Suprapubic skin (tissue), 3 donors: ENCODE measurements around the gene SSR4.

ENCODE experiments used
- CTCF ChIP-seq, 2 donors: fragments of 200-600 bp in 1 of 2; fragments of 450-650 bp in 1 of 2; sonication (generic) in 1 of 2; IDR thresholded peaks; one replicate each; pipeline ENCODE4 v1.5.1; 2016 to 2019; ENCODE audit warnings: antibody characterized with exemption in 2 of 2, mild to moderate bottlenecking in 1 of 2, moderate library complexity in 1 of 2
- POLR2AphosphoS5 ChIP-seq, 3 donors: sonication (generic); formaldehyde crosslinking; IDR thresholded peaks; one replicate each; pipeline ENCODE4 v1.6.1; 2017; ENCODE audit warnings: antibody characterized with exemption in 3 of 3

- TF ChIP-seq CTCF (IDR thresholded peaks at IDR 0.05), result no peak
- no peak for TF ChIP-seq POLR2AphosphoS5 (IDR thresholded peaks at IDR 0.05)
Observed at GRCh38 chrX:153820601-153821000, 26.1 kb downstream of the SSR4 start.
